NCI-H524 treated with DMSO at 0.1 percent for 48 hours (cell line): ENCODE results near the gene TUBA4B.

Experiments used
- DNase-seq: peaks from one replicate; lab custom pipeline; 2025; lab: John Stamatoyannopoulos, UW

TUBA4B gene

GRCh38 chr2:219218732-219219701 lies 34.0 kb upstream of the TUBA4B start, which contains the start of gene ABCB6:
Gene ABCB6 (minus strand): TSS chr2:219218958. CDS start chr2:219218673, 285 bp downstream.
- DNase-seq, result peak; percentile 48

DNA sequence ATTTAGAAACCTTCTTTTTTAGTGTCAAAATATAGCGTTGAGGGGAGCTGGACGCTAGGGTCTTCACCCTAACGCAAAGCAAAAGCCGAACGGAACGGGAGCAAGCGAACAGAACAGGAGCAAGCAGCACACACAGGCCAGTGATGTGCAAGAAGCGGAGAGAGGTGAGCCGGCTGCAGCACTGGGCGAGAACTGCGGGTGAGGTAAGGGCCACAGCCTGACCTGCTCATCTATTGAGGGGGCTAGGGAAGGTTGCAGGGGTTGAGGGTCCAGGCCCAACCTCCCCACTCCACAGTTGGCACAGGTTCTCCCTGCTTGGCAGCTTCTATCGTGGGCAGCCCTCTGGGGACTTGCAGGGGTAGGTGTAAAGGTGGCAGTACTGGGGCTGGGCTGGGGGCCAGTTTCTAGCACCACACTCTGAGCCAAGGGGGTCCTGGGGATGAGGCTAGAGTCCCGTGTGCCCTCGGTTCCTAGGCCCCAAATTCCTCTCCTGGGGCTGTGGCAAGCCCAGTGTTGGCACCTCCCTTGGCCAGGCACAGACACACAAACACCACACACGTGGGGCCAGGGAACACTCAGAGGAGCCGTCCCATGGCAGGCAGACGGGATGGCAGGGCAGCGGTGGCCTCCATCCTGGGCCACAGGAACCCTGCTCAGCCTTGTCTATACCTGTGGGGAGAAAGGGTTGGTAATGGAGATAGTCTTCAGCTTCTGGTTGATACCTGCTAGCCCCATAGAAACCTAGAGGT lies 33.1 kb upstream of the TUBA4B start:
- DNase-seq, result no peak

DNA sequence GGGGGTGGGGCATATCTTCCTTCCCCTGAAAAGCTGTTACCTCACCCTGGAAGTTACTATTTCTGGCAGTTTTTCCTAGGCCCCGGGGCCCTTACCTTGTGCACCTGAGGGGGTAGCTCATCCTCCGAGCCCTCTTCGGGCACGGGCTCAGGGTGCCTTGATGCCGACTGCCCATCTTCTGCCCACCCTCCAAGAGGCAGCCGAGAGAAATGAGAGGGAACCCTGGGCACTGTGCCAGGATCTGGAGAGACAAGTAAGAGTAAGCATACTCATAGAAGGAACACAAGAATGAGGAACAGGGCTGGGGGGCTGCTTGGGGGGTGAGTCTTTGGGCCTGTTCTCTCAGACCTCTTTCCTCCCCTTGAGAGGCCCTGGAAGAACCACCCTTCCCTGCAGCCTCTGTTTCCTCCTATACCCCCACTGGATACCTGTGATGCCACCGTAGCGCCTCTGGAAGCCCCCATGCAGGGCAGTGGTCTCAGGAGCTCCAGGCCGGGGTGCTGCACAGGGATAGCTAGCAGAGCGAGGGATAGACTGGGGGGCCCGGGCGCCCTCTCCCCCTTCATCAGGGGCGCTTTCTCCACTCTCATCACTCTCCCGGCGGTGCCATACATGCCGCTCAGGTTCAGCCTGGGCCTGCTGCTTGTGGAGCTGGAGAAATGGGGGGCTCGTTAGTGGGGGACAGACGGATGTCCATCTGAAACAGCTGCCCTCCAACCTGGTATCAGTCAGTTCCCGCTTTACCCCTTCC lies 32.2 kb upstream of the TUBA4B start:
- no peak for DNase-seq

DNA sequence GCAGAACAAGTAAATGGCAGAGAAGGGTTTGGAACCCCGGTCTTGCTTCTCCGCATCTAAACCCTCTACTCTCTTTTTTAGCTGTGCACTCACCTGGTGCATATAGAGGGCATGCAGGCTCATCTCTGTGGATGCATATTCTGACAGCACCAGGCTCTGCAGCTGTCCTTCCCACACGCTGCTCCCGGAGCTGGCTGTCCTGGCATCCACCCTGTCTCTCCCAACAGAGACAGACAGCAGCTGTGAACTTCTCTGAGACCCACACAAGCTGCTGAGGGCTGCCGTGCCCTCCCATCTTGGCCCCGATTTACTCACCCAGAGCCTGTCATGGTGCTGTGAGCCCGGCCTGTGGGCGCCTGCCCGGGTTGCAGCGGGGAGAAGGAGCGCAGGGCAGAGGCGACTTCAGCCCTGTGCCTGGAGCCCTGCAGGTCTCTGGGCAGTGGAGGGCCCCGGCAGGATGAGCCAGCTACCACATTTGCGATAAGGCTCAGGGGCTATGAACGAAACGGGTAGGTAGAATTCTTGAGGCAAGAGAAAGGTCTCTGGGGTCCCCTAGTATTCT lies 31.0 kb upstream of the TUBA4B start:
- no peak for DNase-seq

DNA sequence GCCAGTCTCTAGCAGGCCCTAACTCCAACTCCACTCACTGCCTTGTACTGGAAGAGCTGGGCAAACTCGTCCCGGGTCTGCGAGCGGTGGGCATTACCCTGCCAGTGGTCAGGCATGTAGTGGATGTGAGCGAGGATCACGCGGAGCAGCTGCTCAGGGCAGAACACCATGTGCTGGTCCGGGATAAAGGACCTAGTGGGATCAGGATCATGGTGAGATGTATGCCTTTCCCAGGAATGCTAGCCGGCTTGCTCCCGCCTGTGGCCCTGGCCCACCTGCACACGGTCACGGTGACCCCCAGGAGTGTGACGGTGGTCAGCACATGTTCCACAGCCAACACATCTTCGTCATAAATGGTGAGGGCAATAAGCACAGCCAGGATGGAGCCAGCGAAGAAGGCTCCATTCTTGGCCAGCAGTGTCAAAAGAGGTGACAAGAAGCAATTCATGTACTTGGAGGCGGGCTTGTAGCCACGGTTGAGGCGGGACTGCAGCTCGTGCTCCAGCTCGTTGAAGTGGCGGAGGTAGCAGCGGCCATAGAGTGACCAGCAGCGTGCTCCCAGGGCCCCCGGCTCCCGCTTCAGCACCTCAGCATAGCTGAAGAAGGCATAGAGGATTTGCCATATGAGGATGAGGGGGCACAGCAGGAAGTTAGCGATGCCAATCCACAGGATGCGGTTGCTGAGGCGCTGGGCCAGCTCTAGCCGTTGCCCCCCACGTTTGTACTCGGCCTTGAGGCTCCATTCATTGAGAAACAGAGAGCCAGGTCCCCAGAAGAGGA lies 29.0 kb upstream of the TUBA4B start:
- no peak for DNase-seq

DNA sequence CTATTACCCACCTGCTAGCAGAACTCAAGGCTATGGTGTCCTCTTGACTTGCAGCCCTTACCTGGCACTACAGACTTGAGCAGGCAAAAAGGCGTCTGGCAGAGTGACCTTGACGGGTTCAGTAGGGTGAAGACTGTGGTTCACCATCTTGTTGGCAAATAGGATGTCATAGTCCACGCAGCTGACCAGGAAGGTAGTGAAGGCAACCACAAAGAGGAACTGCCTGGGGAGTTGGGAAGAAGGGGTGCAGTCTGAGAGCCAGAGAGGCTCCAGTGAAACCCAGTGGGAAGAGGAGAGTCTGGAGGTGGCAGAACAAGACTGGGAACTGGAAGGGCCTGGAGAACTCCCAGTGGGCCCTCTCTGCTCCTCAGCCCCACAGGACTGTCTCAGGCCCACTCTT lies 27.7 kb upstream of the TUBA4B start:
- no peak for DNase-seq

DNA sequence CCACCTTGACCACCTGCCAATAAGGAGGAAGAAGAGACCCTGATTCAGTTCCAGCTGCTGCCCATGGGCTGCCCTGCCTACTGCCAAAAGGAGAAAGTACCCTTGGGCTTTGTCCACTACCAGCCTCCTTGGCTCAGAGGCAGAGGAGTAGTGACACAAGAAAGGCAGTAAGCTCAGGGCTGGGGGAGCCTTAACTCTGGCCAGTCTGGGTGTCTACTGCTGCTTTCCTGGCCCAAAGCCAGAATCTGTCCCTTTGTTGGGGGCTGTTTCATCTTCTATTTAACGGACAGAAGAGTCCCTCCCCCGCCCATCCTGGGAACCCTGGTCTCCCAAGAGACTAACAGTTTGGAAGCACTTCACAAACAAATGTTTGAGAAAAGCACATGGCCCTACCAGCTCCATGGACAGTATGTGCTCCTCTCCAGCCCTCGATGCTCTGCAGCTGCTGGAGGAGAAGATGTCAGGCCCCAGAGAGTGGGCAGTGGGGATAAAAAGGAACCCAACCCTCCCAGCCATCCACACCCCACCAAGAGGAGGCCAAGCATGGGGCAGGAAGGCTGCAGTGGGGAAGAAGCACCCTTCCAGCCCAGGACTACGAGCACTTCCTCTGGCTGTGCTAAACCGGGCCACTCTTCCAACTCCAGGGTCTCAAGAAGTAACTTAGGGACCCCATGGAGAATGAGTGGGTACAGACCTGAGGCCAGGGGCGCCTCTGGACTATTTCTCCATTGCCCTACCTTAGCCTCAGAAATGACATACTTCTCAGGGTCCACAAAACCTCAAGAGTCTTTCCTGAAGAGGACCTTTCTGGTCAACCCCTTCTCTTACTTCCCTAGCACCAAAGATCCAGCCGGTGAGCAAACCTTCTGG lies 24.8 kb upstream of the TUBA4B start:
- DNase-seq, result no peak

DNA sequence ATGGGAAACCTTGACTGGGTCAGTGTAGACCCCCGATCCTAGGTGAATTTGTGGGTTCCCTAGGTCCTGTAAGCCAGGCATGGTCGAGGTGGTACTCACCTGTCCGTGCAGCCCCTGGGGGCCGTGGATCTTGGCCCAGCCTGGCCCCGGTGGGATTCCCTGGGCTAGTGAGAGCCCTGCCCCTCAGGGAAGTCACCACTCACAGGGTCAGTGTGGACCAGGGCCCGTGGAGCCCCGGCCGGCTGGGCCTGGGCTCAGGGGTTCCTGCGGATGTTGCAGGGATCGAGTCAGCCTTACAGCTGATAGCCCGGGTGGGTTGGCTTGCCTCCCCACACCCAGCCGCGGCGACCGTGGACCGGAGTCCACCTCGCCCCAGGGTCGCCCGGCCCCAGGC lies 24.1 kb upstream of the TUBA4B start:
- no peak for DNase-seq

DNA sequence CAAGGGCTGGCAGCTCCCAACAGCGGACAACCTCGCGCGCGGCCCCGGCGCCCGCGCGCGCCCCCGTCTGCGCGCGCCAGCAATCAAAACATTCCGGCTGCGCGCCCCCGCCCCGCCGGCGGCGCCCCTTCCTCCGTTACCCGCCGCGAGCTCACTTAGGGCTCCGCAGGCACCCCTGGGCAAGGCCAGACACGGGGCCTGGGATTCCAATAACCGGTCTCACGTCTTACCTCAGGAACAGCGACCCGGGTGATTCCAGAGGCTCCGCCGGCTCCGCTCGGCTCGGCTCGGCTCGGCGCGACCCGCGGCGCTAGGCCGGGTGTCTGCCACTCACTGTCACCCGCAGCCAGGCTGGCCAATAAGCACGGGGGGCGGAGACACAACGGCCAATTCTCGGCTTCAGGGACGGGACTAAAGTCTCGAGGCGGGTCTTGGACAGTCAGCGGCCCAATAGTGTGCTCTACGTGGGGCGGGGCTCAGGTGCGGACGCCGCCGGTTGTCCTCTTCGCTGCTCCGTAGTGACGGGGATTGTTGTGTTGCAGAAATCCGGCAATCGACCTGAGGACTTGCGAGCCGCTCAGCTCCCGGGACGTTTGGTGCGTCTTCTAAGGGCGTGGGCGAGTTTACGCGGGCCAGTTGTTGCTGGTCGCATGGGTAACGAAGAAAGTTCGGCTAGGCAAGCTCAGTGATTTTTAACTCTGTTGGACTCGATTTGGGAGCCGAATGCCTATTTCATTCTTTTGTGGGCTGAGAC lies 23.6 kb upstream of the TUBA4B start, which contains the start of the genes ANKZF1 and ATG9A:
TSS of gene ANKZF1 (plus strand) at position 502 of the 754 bp plus-strand sequence. CDS start 452 bp downstream, outside the sequence.
TSS of gene ATG9A (minus strand) at position 332 of the 754 bp plus-strand sequence. CDS start 1,612 bp downstream, outside the sequence.
- peak; percentile 93 for DNase-seq

- no peak for DNase-seq
Observed at GRCh38 chr2:219230059-219230540, 22.9 kb upstream of the TUBA4B start.

- DNase-seq, result no peak
Observed at GRCh38 chr2:219234331-219234730, 18.7 kb upstream of the TUBA4B start.

DNA sequence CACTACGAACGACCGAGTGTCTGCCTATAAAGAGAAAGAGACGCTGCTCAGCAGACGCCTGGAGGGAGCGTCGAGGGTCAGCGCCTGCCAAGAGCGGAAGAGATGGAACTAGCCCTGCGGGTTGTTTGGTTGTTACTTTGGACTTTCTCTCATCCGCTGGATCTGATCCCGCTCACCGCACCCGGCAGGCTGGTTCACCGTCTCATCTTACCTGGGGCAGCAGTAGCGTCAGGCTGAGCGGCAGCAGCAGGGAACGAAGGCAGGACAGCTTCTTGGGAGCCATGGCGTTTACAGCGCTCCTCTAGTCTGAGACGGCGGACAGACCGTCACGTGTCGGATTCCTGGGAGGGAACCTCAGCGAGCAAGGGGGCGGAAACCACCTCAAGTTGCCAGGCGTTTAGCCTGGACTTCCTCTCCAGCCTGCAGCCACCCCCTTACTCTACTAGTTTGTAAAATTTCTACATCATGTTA lies 9.7 kb upstream of the TUBA4B start:
- no peak for DNase-seq

DNA sequence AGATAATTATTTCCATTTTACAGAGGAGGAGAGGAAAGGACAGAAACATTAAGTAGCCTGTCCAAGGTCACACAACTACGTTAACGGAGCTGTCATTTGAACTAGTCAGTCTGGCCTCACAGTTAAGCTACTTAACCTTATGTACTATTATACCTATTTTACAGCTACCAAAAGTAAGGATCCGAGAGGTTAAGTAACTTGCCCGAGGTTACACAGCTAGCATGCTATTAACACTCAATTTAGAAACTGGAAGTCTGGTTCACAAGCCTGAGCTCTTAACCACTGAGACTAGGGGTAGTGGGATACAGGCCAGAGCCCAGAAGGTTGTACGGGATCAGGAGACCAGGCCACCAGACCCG lies 8.3 kb upstream of the TUBA4B start:
- no peak for DNase-seq

- peak; percentile 26 for DNase-seq
Observed at GRCh38 chr2:219245148-219245898, 7.7 kb upstream of the TUBA4B start, which contains the start of the genes GLB1L and STK16. Gene GLB1L (minus strand): TSS chr2:219245444. CDS start chr2:219243573, 1,871 bp downstream. Gene STK16 (plus strand): TSS chr2:219245479. CDS start chr2:219246000, 521 bp downstream.

DNA sequence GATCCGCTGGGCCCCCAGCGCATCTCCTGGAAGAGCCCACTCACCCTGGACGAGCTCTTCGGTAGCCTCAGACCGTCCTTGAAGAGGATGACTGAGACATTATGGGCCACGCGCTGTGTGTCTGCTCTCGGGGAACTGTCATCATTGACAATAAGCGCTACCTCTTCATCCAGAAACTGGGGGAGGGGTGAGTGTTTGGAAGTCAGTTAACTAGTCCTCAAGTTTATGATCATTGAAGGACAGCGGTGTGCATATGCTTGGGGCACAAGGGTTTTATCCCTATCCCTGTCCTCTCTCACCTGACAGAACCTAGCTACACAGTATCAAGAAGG lies 7.2 kb upstream of the TUBA4B start:
- DNase-seq, result no peak

GRCh38 chr2:219246559-219246958 lies 6.5 kb upstream of the TUBA4B start:
- no peak for DNase-seq

DNA sequence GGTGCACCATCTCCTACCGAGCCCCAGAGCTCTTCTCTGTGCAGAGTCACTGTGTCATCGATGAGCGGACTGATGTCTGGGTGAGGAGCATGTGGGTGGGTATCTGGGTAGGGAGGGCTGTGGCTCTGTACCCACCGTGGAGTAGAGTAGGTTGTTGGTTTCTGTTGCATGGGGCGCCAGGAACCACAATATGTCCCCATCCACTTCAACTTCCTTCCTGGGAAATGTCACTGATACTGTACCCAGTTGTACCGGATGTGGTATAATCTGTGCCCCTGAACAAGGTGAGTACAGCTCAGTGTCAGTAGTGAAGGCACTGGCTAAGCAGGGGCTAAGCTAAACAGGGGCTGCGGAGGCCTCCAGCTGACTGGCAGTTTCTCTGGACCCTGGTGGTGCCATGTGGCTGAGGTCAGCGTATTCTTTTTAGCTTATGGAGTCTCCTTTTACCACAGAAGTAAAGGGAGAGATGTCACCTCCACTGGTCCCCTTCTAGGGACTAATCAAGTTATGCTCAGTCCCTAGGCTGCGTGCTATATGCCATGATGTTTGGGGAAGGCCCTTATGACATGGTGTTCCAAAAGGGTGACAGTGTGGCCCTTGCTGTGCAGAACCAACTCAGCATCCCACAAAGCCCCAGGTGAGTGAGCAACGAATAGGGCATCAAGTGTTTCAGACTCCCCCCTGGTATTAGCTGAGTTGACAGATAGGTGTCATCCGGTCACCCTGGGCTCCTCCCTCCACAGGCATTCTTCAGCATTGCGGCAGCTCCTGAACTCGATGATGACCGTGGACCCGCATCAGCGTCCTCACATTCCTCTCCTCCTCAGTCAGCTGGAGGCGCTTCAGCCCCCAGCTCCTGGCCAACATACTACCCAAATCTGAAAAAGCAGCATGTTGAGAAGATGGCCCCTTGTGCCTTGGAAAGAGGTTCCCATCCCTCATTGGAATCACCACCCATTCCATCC lies 5.1 kb upstream of the TUBA4B start:
- no peak for DNase-seq
